Measurements from ENCODE around the gene ADRM1.

GRCh38 chr20:62357187-62357667 lies 54.4 kb downstream of the ADRM1 start:
- no peak for TF ChIP-seq CTCF (IDR thresholded peaks at IDR 0.05; ENCODE audit: low read depth, low read length, poor library complexity, severe bottlenecking)
- no peak for TF ChIP-seq EZH2phosphoT487 (IDR thresholded peaks at IDR 0.05; ENCODE audit: borderline replicate concordance, low read length)

Data from DOHH2 (cell line).